Neural crest cell (in vitro differentiated cells): ENCODE data around the gene IFI35. TPM values are rescaled to one million over a fixed set of nuclear protein-coding genes. Genes with fewer than 3 reads are reported as not detected.
"Not testable (repeated sequence)": the region's sequence is repeated elsewhere in the genome, so short reads cannot be mapped to it uniquely, and the experiment has no call there.

Source experiments
- DNase-seq: peaks from one replicate; pipeline ENCODE4 v3.0.0; 2021; ENCODE audit warnings: low read depth, mixed read lengths, low spot score
- H3K27ac Mint-ChIP-seq: one replicate; pipeline ENCODE4 v1.8.0; 2021; ENCODE audit warnings: mild to moderate bottlenecking, mixed read lengths; ENCODE audit not compliant: unreplicated experiment
- H3K27me3 Mint-ChIP-seq: 2 replicates; pipeline ENCODE4 v1.8.0; 2021; ENCODE audit warnings: low read depth, mild to moderate bottlenecking, mixed read lengths
- H3K36me3 Mint-ChIP-seq: 2 replicates; pipeline ENCODE4 v1.8.0; 2021; ENCODE audit warnings: low read depth, mild to moderate bottlenecking, mixed read lengths
- H3K4me1 Mint-ChIP-seq: 2 replicates; pipeline ENCODE4 v1.8.0; 2021; ENCODE audit warnings: mixed read lengths
- H3K4me3 Mint-ChIP-seq: one replicate; pipeline ENCODE4 v1.8.0; 2021; ENCODE audit warnings: mild to moderate bottlenecking, mixed read lengths
- H3K9me3 Mint-ChIP-seq: 2 replicates; pipeline ENCODE4 v1.8.0; 2021; ENCODE audit warnings: mixed read lengths
- CTCF ChIP-seq: fragments of 200-600 bp; sonication (generic); conservative IDR thresholded peaks from 2 replicates; pipeline ENCODE4 v1.5.0; 2021; ENCODE audit warnings: antibody characterized with exemption, mild to moderate bottlenecking
- total RNA-seq: library from RNA; stranded (reverse); gene quantifications from 2 replicates; pipeline ENCODE4 v1.2.1, GENCODE V29; 2021

IFI35 gene
- total RNA-seq, 1 donor from 2014 or later = 0.91 TPM

GRCh38 chr17:42985225-42985624, 21.4 kb upstream of the IFI35 start:
- Mint-ChIP-seq H3K9me3 (no peaks in the 10 kb centered on the region), H3K27ac (no peak overlapping the region), H3K4me3 (no peak overlapping the region), H3K36me3 (peaks cover 3% of the 10 kb centered on the region), H3K27me3 (no peaks in the 10 kb centered on the region), H3K4me1 (peaks cover 18% of the 10 kb centered on the region)
- no peak for DNase-seq
- TF ChIP-seq CTCF = no peak

- Mint-ChIP-seq H3K4me1 (no peaks in the 10 kb centered on the region), H3K4me3 (no peak overlapping the region), H3K27ac (no peak overlapping the region), H3K36me3 (peaks cover 6% of the 10 kb centered on the region), H3K27me3 (no peaks in the 10 kb centered on the region), H3K9me3 (no peaks in the 10 kb centered on the region)
- no peak for DNase-seq
- TF ChIP-seq CTCF = no peak
Measured at GRCh38 chr17:42989141-42989540, 17.4 kb upstream of the IFI35 start.

DNA sequence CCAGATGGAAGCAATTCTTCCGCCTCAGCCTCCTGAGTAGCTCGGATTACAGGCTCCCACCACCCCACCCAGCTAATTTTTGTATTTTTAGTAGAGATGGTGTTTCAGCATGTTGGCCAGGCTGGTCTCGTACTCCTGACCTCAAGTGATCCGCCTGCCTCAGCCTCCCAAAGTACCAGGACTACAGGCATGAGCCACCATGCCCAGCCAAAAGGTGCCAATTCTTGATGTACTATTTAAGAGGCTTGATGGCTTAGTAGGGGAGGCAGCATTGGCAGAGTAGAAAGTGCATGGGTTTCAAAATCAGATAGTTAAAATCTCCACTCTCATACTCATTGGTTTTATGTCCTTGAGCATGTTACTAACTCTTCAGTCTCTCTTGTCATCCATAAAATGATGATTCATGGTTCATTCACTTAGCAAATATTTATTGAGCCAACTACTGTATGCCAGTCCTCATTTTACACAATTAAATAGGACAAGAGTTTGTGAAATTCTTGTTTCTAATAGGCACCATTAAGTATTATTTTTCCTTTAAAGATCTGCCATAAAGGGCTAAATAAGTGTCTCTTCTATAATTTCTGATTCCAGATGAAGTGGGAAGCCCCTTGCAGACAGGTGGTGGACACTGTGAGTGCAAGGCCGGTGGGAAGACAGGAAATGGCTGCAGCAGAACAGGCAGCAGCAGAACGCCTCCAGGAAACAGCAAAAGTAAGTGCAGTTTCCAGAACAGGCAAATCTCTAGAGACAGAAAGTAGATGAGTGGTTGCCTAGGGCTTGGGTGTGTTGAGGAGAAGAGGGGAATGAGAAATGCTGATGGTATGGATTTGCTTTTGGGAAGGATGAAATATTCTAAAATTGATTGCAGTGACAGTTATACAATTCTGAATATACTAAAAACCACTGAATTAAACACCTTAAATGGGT, 16.6 kb upstream of the IFI35 start:
- Mint-ChIP-seq H3K4me3 (no peak overlapping the region), H3K36me3 (peaks cover 6% of the 10 kb centered on the region), H3K27me3 (no peaks in the 10 kb centered on the region), H3K4me1 (no peaks in the 10 kb centered on the region), H3K9me3 (no peaks in the 10 kb centered on the region), H3K27ac (no peak overlapping the region)
- DNase-seq = no peak
- TF ChIP-seq CTCF = no peak

DNA sequence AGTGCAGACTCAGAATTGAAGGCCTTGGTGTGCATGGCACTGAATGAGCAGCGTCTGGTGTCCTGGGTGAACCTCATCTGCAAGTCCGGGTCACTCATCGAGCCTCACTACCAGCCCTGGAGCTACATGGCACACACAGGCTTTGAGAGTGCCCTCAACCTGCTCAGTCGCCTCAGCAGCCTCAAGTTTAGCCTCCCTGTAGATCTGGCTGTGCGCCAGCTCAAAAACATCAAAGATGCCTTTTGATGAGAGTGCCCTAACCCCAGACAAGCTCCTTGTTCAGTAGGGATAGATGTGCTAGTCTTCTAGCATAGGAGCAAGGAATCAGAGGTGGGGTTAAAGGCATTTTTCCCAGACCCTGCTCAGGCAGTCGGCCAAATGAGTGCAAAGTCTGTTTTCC, 15.1 kb upstream of the IFI35 start:
- no peak for DNase-seq
- no peak for TF ChIP-seq CTCF
- Mint-ChIP-seq H3K27ac (peak overlapping the region; percentile 62), H3K36me3 (peaks cover 6% of the 10 kb centered on the region), H3K27me3 (no peaks in the 10 kb centered on the region), H3K4me3 (no peak overlapping the region), H3K4me1 (no peaks in the 10 kb centered on the region), H3K9me3 (no peaks in the 10 kb centered on the region)

DNA sequence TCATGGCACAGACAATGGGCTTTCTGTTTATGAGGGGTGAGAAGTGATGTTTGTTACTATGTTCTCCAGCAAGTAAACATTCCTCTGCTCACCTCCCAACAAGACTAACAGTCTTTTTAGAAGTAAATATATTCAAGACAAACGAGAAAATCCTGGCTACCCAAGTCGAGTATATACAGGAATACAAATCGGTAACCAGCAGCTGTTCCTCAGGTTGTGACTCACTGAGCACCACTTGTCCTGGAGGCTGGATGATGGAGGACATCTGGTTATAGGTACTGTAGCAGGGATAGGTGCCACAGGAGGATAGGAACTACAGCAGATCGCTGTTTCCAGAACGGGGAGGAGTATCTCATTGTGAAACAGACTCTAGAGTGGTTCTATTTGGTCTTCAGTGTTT, 13.7 kb upstream of the IFI35 start:
- no peak for TF ChIP-seq CTCF
- H3K4me1 Mint-ChIP-seq = peaks cover 9% of the 10 kb centered on the region
- H3K27ac Mint-ChIP-seq = no peak overlapping the region
- DNase-seq = no peak
- no peaks in the 10 kb centered on the region for H3K9me3 Mint-ChIP-seq
- H3K27me3 Mint-ChIP-seq = no peaks in the 10 kb centered on the region
- no peak overlapping the region for H3K4me3 Mint-ChIP-seq
- peaks cover 6% of the 10 kb centered on the region for H3K36me3 Mint-ChIP-seq

DNA sequence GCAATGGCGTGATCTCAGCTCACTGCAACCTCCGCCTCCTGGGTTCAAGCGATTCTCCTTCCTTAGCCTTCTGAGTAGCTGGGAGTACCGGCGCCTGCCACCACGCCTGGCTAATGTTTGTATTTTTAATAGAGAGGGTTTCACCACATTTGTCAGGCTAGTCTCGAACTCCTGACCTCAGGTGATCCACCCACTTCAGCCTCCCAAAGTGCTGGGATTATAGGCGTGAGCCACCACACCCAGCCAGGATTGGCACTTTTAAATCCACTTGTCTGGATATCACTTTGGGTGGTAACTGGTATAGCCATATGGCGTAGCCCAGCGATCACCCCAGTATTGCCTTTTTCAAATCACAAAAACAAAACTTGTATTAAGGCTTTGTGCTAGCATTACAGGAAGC, 12.7 kb upstream of the IFI35 start:
- not testable (repeated sequence) for H3K9me3 Mint-ChIP-seq, DNase-seq, H3K36me3 Mint-ChIP-seq, H3K4me3 Mint-ChIP-seq, H3K27ac Mint-ChIP-seq, H3K27me3 Mint-ChIP-seq
- H3K4me1 Mint-ChIP-seq = peaks cover 17% of the 10 kb centered on the region
